Smooth muscle cell of bladder (primary cell): ENCODE measurements around the gene SND1. TPM values are rescaled to one million over a fixed set of nuclear protein-coding genes. Genes with fewer than 3 reads are reported as not detected.

Experiments used
- total RNA-seq: library from RNA; depleted of rRNA; stranded (reverse); fragments of >200 nt; gene quantifications from 2 replicates; pipeline ENCODE4 v1.2.3, GENCODE V29; 2014

SND1 gene
- 212 and 218 TPM in 2 replicates for total RNA-seq

GRCh38 chr7:127651556-127652332, at the start of gene SND1:
Gene SND1 (plus strand): TSS chr7:127652194. CDS start chr7:127652374, 180 bp downstream.

GRCh38 chr7:127618042-127618441, 34.0 kb upstream of the SND1 start, which contains the start of gene PAX4:
Gene PAX4 (minus strand): TSS chr7:127618142. CDS start chr7:127615928, 2,214 bp downstream.

GRCh38 chr7:128030654-128031611, 378.9 kb downstream of the SND1 start, which contains the start of gene LRRC4:
Gene LRRC4 (minus strand): TSS chr7:128031437. CDS start chr7:128030640, 797 bp downstream.

Other genes with a start within 250 kb of the SND1 start
- gene GCC1, start 66.6 kb upstream of the SND1 start, total RNA-seq = 23.5 and 29.6 TPM in 2 replicates
- 106 and 130 TPM in 2 replicates for gene ARF5, start 63.8 kb upstream of the SND1 start, total RNA-seq
- gene FSCN3, start 58.5 kb upstream of the SND1 start, total RNA-seq = 1.0 and 1.1 TPM in 2 replicates
- not detected in 2 replicates for gene PAX4, start 34.1 kb upstream of the SND1 start, total RNA-seq